ENCODE results near the gene ZNF728. TPM values are rescaled to one million over a fixed set of nuclear protein-coding genes. Genes with fewer than 3 reads are reported as not detected.
"Not testable (repeated sequence)": the region's sequence is repeated elsewhere in the genome, so short reads cannot be mapped to it uniquely, and the experiment has no call there.

The ZNF728 gene
- total RNA-seq, 6 experiments from 2014 or later: not detected

DNA sequence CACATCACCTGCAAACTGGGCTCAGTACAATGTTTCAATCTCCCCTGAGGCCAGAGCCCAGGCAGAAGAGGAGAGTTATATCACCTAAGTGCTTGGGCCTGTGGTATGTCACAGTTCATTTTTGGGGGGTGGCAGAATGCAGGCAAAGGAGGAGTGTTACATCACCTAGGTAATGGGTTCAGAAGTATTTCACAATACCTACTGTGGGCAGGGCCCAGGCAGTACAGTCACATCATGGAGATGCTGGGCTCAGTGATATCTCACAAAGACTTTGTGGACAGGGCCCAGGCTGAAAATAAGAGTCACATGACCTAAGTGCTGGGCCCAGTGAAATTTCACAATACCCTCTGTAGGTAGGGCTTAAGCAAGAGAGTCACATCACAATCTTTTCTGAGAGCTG lies 12.7 kb upstream of the ZNF728 start:
- no peak overlapping the region for H3K27ac Mint-ChIP-seq
- no peaks in the 10 kb centered on the region; the same call in 1 of the 2 replicates for H3K36me3 Mint-ChIP-seq (ENCODE audit: low read depth)
- H3K9me3 Mint-ChIP-seq: peaks cover 80% of the 10 kb centered on the region

DNA sequence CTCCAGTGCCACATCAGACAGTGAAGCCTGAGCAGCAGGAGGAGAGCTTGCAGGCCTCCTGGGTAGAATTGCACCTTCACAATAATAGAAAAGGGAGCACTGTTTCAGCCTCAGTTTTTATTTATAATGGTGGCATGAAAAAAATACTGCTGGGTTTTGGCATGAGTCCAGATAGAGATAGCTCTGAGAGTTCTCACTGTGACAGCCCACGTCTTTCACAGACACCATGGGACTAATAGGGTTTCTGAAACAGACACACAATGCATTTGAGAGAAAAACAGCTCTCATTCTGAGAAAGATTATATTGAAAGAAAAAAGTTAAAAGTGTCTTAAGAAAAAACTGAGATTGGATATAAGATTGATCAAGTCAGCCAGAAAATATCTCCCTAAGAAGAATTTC lies 8.0 kb downstream of the ZNF728 start:
- H3K4me1 Mint-ChIP-seq (ENCODE audit: low read depth); H3K36me3 Mint-ChIP-seq (ENCODE audit: low read depth); H3K27me3 Mint-ChIP-seq (ENCODE audit: insufficient read depth); H3K4me3 Mint-ChIP-seq; H3K27ac Mint-ChIP-seq; DNase-seq: not testable (repeated sequence)
- peaks cover 55% of the 10 kb centered on the region for H3K9me3 Mint-ChIP-seq

More for the DNA sequence above, 12.7 kb upstream of the ZNF728 start:
- no peak for DNase-seq
- no peaks in the 10 kb centered on the region for H3K4me1 Mint-ChIP-seq (ENCODE audit: low read depth)
- TF ChIP-seq, protein P1, sequence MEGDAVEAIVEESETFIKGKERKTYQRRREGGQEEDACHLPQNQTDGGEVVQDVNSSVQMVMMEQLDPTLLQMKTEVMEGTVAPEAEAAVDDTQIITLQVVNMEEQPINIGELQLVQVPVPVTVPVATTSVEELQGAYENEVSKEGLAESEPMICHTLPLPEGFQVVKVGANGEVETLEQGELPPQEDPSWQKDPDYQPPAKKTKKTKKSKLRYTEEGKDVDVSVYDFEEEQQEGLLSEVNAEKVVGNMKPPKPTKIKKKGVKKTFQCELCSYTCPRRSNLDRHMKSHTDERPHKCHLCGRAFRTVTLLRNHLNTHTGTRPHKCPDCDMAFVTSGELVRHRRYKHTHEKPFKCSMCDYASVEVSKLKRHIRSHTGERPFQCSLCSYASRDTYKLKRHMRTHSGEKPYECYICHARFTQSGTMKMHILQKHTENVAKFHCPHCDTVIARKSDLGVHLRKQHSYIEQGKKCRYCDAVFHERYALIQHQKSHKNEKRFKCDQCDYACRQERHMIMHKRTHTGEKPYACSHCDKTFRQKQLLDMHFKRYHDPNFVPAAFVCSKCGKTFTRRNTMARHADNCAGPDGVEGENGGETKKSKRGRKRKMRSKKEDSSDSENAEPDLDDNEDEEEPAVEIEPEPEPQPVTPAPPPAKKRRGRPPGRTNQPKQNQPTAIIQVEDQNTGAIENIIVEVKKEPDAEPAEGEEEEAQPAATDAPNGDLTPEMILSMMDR (IDR thresholded peaks at IDR 0.05): no peak
- H3K27me3 Mint-ChIP-seq (ENCODE audit: insufficient read depth): no peaks in the 10 kb centered on the region; the same call in 1 of the 2 replicates
- H3K4me3 Mint-ChIP-seq: no peak overlapping the region

- TF ChIP-seq, protein P1 (IDR thresholded peaks at IDR 0.05): no peak
- H3K4me3 Mint-ChIP-seq: no peak overlapping the region
- no peak overlapping the region for H3K27ac Mint-ChIP-seq
These were observed 26.7 kb downstream of the ZNF728 start for GRCh38 chr19:22976248-22976647.

DNA sequence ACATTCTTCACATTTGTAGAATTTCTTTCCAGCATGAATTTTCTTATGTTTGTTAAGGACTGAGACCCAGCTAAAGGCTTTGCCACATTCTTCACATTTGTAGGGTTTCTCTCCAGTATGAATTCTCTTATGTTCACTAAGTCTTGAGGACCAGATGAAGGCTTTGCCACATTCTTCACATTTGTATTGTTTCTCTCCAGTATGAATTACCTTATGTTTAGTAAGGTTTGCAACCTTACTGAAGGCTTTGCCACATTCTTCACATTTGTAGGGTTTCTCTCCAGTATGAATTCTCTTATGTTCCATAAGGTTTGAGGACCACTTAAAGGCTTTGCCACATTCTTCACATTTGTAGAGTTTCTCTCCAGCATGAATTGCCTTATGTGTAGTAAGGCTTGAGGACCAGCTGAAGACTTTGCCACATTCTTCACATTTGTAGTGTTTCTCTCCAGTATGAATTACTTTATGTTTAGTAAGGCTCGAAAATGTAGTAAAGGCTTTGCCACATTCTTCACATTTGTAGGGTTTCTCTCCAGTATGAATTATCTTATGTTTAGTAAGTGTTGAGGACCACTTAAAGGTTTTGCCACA lies 27.3 kb downstream of the ZNF728 start:
- peaks cover 27% of the 10 kb centered on the region for H3K36me3 Mint-ChIP-seq (ENCODE audit: low read depth)
- H3K4me3 Mint-ChIP-seq; H3K27ac Mint-ChIP-seq; H3K27me3 Mint-ChIP-seq (ENCODE audit: insufficient read depth); H3K4me1 Mint-ChIP-seq (ENCODE audit: low read depth); DNase-seq: not testable (repeated sequence)
- H3K9me3 Mint-ChIP-seq: peaks cover 79% of the 10 kb centered on the region

More at GRCh38 chr19:22976248-22976647, 26.7 kb downstream of the ZNF728 start:
- no peaks in the 10 kb centered on the region for H3K4me1 Mint-ChIP-seq (ENCODE audit: low read depth)
- H3K9me3 Mint-ChIP-seq: peaks cover 81% of the 10 kb centered on the region
- DNase-seq: no peak
- peaks cover 32% of the 10 kb centered on the region for H3K36me3 Mint-ChIP-seq (ENCODE audit: low read depth)
- H3K27me3 Mint-ChIP-seq (ENCODE audit: insufficient read depth): no peaks in the 10 kb centered on the region

DNA sequence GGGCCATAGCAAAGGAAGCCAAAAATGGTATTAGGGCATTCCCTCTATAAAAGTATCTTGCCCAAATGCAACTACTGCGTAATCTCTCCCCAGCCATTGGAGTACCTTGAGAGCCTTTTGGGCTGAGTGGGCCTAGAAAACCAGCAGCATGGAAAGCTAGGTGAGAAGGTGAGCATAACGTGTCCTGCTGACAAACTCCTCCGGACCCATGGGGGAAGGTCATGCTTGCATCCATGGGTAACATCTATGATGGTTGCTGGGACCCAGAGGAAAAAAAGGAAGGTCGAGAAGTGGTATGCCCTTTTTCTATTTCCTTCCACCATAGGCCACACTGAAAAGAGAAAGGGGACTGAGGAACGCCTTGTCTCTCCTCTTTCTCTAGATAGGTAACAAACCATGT lies 57.4 kb downstream of the ZNF728 start:
- Mint-ChIP-seq H3K4me1 (ENCODE audit: low read depth) (no peaks in the 10 kb centered on the region), H3K4me3 (no peak overlapping the region), H3K9me3 (peaks cover 49% of the 10 kb centered on the region), H3K27me3 (ENCODE audit: insufficient read depth) (no peaks in the 10 kb centered on the region), H3K36me3 (ENCODE audit: low read depth) (peaks cover 18% of the 10 kb centered on the region), H3K27ac (no peak overlapping the region)
- no peak for DNase-seq
- TF ChIP-seq, protein P1 (IDR thresholded peaks at IDR 0.05): no peak

DNA sequence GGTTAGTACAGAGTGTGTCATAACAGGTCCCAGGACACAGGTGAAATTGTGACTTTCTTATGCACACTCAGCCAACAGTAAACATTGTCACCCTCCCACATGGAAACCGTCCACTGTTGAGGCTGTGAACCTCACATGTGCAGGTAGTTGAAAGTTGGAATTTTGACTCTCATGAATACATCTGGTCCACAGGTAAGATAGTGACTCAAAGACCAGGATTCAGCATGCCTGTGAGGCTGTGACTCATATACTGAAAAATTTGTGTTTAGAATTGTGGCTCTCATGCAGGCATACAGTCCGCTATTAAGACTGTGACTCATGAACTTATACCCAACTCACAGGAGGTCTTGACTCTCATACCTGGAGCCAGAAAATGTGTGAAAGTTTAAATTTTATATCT lies 67.8 kb downstream of the ZNF728 start:
- Mint-ChIP-seq H3K36me3 (ENCODE audit: low read depth) (no peaks in the 10 kb centered on the region), H3K4me1 (ENCODE audit: low read depth) (no peaks in the 10 kb centered on the region), H3K9me3 (peaks cover 46% of the 10 kb centered on the region), H3K4me3 (no peak overlapping the region), H3K27me3 (ENCODE audit: insufficient read depth) (no peaks in the 10 kb centered on the region), H3K27ac (no peak overlapping the region)
- no peak for DNase-seq
- TF ChIP-seq, protein P1 (IDR thresholded peaks at IDR 0.05): no peak

DNA sequence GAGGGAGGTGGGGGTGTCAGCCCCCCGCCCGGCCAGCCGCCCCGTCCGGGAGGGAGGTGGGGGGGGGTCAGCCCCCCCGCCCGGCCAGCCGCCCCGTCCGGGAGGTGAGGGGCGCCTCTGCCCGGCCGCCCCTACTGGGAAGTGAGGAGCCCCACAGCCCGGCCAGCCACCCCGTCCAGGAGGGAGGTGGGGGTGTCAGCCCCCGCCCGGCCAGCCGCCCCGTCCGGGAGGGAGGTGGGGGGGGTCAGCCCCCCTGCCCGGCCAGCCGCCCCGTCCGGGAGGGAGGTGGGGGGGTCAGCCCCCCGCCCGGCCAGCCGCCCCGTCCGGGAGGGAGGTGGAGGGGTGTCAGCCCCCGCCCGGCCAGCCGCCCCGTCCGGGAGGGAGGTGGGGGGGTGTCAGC lies 75.4 kb downstream of the ZNF728 start:
- not testable (repeated sequence) for H3K4me3 Mint-ChIP-seq; H3K27me3 Mint-ChIP-seq (ENCODE audit: insufficient read depth); H3K27ac Mint-ChIP-seq; H3K36me3 Mint-ChIP-seq (ENCODE audit: low read depth); DNase-seq; H3K4me1 Mint-ChIP-seq (ENCODE audit: low read depth)
- peaks cover 36% of the 10 kb centered on the region for H3K9me3 Mint-ChIP-seq

DNA sequence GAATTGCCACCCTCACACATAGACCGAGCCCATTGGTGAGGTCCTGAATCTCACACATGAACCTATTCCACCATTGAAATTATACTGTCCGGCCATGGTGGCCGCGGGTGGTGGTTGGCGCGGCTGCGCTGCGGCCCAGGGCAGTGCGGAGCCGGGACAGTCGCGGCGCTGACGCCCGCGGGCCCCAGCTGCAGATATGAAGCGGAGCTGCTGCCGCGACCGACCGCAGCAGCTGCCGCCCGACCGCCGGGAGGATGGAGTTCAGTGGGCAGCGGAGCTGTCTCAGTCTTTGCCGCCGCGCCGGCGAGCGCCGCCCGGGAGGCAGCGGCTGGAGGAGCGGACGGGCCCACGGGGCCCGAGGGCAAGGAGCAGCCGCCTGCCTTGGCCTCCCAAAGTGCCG lies 77.8 kb downstream of the ZNF728 start:
- not testable (repeated sequence) for H3K36me3 Mint-ChIP-seq (ENCODE audit: low read depth); H3K27ac Mint-ChIP-seq; DNase-seq; H3K4me3 Mint-ChIP-seq; H3K4me1 Mint-ChIP-seq (ENCODE audit: low read depth); H3K27me3 Mint-ChIP-seq (ENCODE audit: insufficient read depth)
- peaks cover 46% of the 10 kb centered on the region for H3K9me3 Mint-ChIP-seq

All from HFFc6 (cell line).